ENCODE results near the gene MRM2. TPM values are rescaled to one million over a fixed set of nuclear protein-coding genes. Genes with fewer than 3 reads are reported as not detected.

Gene MRM2
- total RNA-seq, 4 donors from 2014 or later, result 8.1 to 19.0 (median 13.0) TPM

DNA sequence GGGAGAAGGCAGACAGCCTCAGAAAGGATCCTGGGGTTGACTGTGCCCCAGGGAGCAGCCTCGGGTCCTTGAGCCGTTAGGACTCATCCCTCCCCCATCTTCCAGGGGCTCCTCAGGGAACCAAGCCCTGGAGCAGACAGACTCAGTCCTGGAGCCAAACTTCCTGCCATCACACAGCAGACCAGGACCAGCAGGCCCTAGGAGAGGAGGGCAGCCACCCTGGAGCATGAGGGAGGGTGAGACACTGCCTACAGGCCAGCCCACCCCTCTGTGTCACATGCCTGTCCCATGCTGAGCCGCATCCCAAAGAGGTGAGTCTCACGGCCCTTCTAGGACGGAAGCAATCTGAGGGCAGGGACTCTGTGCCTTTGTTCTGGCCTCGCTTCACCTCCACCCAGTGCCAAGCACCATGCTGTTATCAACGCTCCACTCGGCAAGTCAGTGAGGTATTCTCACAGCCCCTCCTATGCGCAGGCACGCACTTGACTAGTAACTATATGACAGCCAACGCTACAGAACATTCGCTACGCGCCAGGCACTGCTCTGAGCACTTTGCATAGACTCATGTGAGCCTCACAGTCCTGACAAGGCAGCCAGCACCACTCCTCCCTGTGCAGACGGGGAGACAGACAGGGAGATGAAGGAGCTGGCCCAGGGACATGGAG lies 28.3 kb downstream of the MRM2 start:
- Histone ChIP-seq H3K4me3 (no peak overlapping the region), H3K27ac (no peak overlapping the region), H3K36me3 (peaks cover 0 to 70% (median 0%) of the 10 kb centered on the region in 3 donors), H3K4me1 (no peaks in the 10 kb centered on the region), H3K27me3 (no peaks in the 10 kb centered on the region), H3K9me3 (no peaks in the 10 kb centered on the region)
- TF ChIP-seq POLR2A (IDR thresholded peaks at IDR 0.05), result no peak
- TF ChIP-seq, protein P1, sequence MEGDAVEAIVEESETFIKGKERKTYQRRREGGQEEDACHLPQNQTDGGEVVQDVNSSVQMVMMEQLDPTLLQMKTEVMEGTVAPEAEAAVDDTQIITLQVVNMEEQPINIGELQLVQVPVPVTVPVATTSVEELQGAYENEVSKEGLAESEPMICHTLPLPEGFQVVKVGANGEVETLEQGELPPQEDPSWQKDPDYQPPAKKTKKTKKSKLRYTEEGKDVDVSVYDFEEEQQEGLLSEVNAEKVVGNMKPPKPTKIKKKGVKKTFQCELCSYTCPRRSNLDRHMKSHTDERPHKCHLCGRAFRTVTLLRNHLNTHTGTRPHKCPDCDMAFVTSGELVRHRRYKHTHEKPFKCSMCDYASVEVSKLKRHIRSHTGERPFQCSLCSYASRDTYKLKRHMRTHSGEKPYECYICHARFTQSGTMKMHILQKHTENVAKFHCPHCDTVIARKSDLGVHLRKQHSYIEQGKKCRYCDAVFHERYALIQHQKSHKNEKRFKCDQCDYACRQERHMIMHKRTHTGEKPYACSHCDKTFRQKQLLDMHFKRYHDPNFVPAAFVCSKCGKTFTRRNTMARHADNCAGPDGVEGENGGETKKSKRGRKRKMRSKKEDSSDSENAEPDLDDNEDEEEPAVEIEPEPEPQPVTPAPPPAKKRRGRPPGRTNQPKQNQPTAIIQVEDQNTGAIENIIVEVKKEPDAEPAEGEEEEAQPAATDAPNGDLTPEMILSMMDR (IDR thresholded peaks at IDR 0.05), result no peak
- no peak for DNase-seq

DNA sequence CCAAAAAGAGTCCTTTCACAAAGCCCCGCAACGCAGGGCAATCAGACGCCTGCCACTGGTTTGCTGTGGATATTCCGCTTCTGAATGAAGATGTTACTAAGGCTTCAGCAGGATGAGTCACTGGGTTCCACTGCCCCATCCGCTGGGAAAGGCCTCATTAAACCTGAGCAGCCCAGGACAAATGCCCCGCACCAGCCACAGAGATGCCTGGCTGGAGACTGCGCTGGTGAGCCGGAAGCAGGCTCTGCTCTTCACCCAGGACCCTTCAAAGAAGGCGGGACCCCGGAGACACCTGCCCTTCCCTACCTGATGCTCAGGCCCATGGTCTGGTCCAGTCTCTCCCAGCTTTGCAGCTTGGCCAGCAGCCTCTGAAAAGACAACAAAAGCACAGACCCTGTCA lies 29.1 kb downstream of the MRM2 start:
- TF ChIP-seq POLR2A (IDR thresholded peaks at IDR 0.05), result no peak
- TF ChIP-seq, protein P1 (IDR thresholded peaks at IDR 0.05), result no peak
- H3K4me1 ChIP-seq, result no peaks in the 10 kb centered on the region
- peaks cover 0 to 62% (median 0%) of the 10 kb centered on the region in 3 donors for H3K36me3 ChIP-seq
- no peak overlapping the region for H3K4me3 ChIP-seq
- DNase-seq, result no peak
- no peaks in the 10 kb centered on the region for H3K27me3 ChIP-seq
- no peak overlapping the region for H3K27ac ChIP-seq
- H3K9me3 ChIP-seq, result no peaks in the 10 kb centered on the region

DNA sequence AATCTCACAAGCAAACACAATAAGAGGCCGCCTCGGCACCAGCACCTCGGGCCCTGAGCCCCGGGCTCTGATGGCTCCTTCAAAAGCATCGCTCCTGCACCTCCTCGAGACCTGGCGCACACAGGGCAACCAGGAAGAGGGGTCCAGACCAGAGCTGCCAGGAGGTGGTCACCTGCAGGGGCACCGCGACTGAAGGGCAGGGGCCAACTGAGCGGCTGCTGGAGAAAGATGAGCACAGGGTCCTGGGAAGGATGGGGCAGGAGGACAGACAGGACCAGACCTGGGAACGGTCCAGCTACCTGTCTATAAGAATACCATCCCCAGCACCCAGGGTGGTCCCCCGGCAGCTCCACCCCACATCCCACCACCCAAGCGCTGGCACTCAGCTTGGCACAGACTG lies 30.1 kb downstream of the MRM2 start:
- peaks cover 0 to 59% (median 0%) of the 10 kb centered on the region in 3 donors for H3K36me3 ChIP-seq

DNA sequence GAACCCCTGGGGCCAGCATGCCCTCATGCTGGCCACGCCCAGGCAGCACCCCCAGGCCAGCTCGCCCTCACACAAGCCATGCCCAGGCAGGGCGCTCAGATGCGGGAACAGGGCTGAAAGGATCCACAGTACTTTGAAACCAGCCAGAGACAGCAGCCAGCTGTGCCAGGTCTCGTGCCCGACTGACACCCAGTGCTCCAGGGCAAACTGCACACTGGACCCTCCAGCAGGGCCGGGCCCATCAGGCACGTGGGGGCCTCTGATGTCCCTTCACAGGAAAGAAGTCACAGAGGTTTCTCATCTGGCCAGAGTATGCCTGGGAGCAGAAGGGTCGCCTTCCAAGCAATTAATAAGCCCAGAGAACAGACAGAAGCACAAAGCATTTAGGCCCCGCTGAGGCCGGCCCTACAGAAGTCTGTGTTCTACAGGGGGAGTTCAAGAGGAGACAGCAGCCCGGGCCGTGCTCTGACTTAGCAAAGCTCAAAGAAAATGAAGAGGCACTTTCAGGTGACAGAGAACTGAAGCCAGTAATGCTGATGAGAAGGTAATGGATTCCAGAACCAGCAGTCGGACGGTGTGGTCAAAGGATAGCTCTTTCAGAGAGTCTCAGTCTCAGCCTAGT lies 30.6 kb downstream of the MRM2 start:
- TF ChIP-seq, protein P1 (IDR thresholded peaks at IDR 0.05), result no peak
- no peak for TF ChIP-seq POLR2A (IDR thresholded peaks at IDR 0.05)
- no peak overlapping the region for H3K4me3 ChIP-seq
- no peak overlapping the region for H3K27ac ChIP-seq
- no peaks in the 10 kb centered on the region for H3K9me3 ChIP-seq
- DNase-seq, result peak in 1 of 3 donors; percentile 24
- no peaks in the 10 kb centered on the region for H3K4me1 ChIP-seq
- H3K36me3 ChIP-seq, result peaks cover 0 to 58% (median 0%) of the 10 kb centered on the region in 3 donors
- no peaks in the 10 kb centered on the region for H3K27me3 ChIP-seq

More for the DNA sequence above, 30.1 kb downstream of the MRM2 start:
- H3K4me3 ChIP-seq, result no peak overlapping the region
- H3K27ac ChIP-seq, result no peak overlapping the region
- DNase-seq, result peak in 1 of 3 donors; percentile 29
- no peaks in the 10 kb centered on the region for H3K4me1 ChIP-seq
- no peaks in the 10 kb centered on the region for H3K9me3 ChIP-seq
- no peaks in the 10 kb centered on the region for H3K27me3 ChIP-seq
- no peak for TF ChIP-seq POLR2A (IDR thresholded peaks at IDR 0.05)
- TF ChIP-seq, protein P1 (IDR thresholded peaks at IDR 0.05), result no peak

DNA sequence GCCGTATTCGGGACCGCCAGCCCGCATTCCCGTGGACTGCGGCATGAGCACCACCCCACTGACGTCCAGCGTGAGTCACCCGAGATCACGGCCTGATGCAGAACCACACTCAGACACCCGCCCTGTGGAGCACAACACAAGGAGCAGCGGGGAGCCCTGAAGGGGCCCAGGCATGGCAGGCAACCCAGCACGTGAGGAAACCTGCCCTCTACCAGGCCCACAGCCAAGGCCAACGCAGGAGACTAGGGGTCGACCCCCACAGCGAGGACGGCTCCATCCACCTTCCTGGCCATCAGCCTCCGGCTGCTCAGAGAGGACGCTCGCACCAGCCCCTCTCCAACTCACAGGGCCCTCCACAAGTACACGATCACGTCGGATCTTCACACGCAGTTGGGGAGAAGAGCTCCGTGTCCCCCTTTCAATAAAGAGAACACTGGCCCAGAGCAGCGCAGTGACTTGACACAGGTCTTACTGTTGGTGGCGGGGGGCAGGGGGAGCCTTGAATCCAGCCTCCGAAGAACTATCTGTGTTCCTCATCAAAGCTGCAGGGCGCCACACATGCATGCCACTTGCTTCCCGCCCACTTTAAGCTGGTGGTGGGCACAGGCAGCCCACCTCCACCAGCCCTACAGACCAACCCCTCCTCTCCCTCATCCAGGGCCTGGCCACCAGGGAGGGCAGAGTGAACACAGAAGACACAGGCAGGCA lies 31.3 kb downstream of the MRM2 start:
- TF ChIP-seq POLR2A (IDR thresholded peaks at IDR 0.05), result no peak
- TF ChIP-seq, protein P1 (IDR thresholded peaks at IDR 0.05), result no peak
- DNase-seq, result peak in 1 of 3 donors; percentile 19
- H3K27me3 ChIP-seq, result no peaks in the 10 kb centered on the region
- no peaks in the 10 kb centered on the region for H3K9me3 ChIP-seq
- no peak overlapping the region for H3K4me3 ChIP-seq
- no peak overlapping the region for H3K27ac ChIP-seq
- H3K4me1 ChIP-seq, result no peaks in the 10 kb centered on the region
- peaks cover 0 to 51% (median 0%) of the 10 kb centered on the region in 3 donors for H3K36me3 ChIP-seq

Measured in Peyer's patch (tissue), 4 donors.